ENCODE results near the gene CHP2. TPM values are rescaled to one million over a fixed set of nuclear protein-coding genes. Genes with fewer than 3 reads are reported as not detected.
"Not testable (repeated sequence)": the region's sequence is repeated elsewhere in the genome, so short reads cannot be mapped to it uniquely, and the experiment has no call there.

The CHP2 gene
- total RNA-seq, 1 donor from 2014 or later = not detected

GRCh38 chr16:23724785-23725131, 30.1 kb upstream of the CHP2 start:
- Mint-ChIP-seq H3K27ac (no peak overlapping the region), H3K27me3 (ENCODE audit: low read depth) (peaks cover 3% of the 10 kb centered on the region), H3K9me3 (peaks cover 10% of the 10 kb centered on the region), H3K4me3 (no peak overlapping the region), H3K36me3 (no peaks in the 10 kb centered on the region), H3K4me1 (no peaks in the 10 kb centered on the region)
- no peak for DNase-seq (ENCODE audit: low spot score in 2 of 2, unreplicated experiment in 2 of 2)
- TF ChIP-seq, protein P1, sequence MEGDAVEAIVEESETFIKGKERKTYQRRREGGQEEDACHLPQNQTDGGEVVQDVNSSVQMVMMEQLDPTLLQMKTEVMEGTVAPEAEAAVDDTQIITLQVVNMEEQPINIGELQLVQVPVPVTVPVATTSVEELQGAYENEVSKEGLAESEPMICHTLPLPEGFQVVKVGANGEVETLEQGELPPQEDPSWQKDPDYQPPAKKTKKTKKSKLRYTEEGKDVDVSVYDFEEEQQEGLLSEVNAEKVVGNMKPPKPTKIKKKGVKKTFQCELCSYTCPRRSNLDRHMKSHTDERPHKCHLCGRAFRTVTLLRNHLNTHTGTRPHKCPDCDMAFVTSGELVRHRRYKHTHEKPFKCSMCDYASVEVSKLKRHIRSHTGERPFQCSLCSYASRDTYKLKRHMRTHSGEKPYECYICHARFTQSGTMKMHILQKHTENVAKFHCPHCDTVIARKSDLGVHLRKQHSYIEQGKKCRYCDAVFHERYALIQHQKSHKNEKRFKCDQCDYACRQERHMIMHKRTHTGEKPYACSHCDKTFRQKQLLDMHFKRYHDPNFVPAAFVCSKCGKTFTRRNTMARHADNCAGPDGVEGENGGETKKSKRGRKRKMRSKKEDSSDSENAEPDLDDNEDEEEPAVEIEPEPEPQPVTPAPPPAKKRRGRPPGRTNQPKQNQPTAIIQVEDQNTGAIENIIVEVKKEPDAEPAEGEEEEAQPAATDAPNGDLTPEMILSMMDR (IDR thresholded peaks at IDR 0.05; ENCODE audit: unreplicated experiment) = no peak

DNA sequence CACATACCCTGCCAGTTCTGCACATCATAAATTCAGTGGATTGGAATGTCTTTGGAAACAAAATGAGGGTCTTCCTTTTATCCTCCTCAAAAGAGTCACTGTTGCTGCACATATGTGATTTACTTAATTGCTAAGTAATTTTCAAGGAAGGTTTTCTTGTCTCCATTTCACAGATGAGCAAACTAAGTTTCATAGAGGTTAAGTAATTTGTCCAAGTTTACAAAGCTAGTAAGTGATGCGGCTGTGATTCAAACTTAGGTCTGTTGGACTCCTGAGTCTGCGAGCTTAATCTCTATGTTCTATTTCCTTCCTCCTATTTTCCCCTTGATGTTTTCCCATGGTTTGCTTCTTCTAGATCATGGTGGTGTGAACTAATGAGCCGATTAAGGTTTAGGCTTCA, 28.1 kb upstream of the CHP2 start:
- Mint-ChIP-seq H3K9me3 (peaks cover 7% of the 10 kb centered on the region), H3K27me3 (ENCODE audit: low read depth) (no peaks in the 10 kb centered on the region), H3K4me3 (no peak overlapping the region), H3K36me3 (no peaks in the 10 kb centered on the region), H3K27ac (no peak overlapping the region), H3K4me1 (no peaks in the 10 kb centered on the region)
- TF ChIP-seq, protein P1 (IDR thresholded peaks at IDR 0.05; ENCODE audit: unreplicated experiment) = no peak
- DNase-seq (ENCODE audit: low spot score in 2 of 2, unreplicated experiment in 2 of 2) = no peak

- TF ChIP-seq, protein P1 (IDR thresholded peaks at IDR 0.05; ENCODE audit: unreplicated experiment) = no peak
- no peaks in the 10 kb centered on the region for H3K4me1 Mint-ChIP-seq
- H3K4me3 Mint-ChIP-seq = no peak overlapping the region
- DNase-seq (ENCODE audit: low spot score in 2 of 2, unreplicated experiment in 2 of 2) = no peak
- H3K9me3 Mint-ChIP-seq = peaks cover 2% of the 10 kb centered on the region
- H3K36me3 Mint-ChIP-seq = no peaks in the 10 kb centered on the region
- no peaks in the 10 kb centered on the region for H3K27me3 Mint-ChIP-seq (ENCODE audit: low read depth)
- no peak overlapping the region for H3K27ac Mint-ChIP-seq
Observed at GRCh38 chr16:23728112-23728477, 26.7 kb upstream of the CHP2 start.

GRCh38 chr16:23729503-23730424, 25.1 kb upstream of the CHP2 start:
- no peak for DNase-seq (ENCODE audit: low spot score in 2 of 2, unreplicated experiment in 2 of 2)
- Mint-ChIP-seq H3K4me1 (no peaks in the 10 kb centered on the region), H3K27ac (no peak overlapping the region), H3K4me3 (no peak overlapping the region), H3K27me3 (ENCODE audit: low read depth) (no peaks in the 10 kb centered on the region), H3K9me3 (no peaks in the 10 kb centered on the region), H3K36me3 (no peaks in the 10 kb centered on the region)
- TF ChIP-seq, protein P1 (IDR thresholded peaks at IDR 0.05; ENCODE audit: unreplicated experiment) = no peak

DNA sequence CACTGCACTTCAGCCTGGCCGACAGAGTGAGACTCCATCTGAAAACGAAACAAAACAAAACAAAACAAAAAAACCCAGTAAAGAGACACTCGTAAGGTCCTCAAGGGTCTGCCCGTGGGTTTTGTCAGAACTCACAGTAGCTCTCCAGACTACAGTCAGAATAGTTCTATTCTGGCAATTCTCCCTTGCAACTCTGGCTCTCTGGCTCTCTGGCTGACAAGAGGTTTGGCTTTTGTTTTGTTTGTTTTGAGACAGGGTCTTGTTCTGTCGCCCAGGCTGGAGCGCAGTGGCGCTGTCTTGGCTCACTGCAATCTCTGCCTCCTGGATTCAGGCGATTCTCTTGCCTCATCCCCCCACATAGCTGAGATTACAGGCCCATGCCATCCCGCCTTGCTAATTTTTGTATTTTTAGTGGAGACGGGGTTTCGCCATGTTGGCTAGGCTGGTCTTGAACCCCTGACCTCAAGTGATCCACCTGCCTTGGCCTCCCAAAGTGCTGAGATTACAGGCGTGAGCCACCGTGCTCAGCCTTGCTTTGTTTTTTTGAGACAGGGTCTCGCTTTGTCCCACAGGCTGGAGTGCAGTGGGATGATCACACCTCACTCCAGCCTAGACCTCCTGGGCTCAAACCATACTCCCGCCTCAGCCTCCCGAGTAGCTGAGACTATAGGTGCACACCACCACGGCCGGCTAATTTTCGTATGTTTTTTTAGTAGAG, 20.5 kb upstream of the CHP2 start:
- TF ChIP-seq, protein P1 (IDR thresholded peaks at IDR 0.05; ENCODE audit: unreplicated experiment) = no peak
- no peaks in the 10 kb centered on the region for H3K9me3 Mint-ChIP-seq
- no peak for DNase-seq (ENCODE audit: low spot score in 2 of 2, unreplicated experiment in 2 of 2)
- no peaks in the 10 kb centered on the region for H3K4me1 Mint-ChIP-seq
- H3K36me3 Mint-ChIP-seq = no peaks in the 10 kb centered on the region
- H3K27me3 Mint-ChIP-seq (ENCODE audit: low read depth) = peaks cover 22% of the 10 kb centered on the region
- no peak overlapping the region for H3K27ac Mint-ChIP-seq
- H3K4me3 Mint-ChIP-seq = no peak overlapping the region

DNA sequence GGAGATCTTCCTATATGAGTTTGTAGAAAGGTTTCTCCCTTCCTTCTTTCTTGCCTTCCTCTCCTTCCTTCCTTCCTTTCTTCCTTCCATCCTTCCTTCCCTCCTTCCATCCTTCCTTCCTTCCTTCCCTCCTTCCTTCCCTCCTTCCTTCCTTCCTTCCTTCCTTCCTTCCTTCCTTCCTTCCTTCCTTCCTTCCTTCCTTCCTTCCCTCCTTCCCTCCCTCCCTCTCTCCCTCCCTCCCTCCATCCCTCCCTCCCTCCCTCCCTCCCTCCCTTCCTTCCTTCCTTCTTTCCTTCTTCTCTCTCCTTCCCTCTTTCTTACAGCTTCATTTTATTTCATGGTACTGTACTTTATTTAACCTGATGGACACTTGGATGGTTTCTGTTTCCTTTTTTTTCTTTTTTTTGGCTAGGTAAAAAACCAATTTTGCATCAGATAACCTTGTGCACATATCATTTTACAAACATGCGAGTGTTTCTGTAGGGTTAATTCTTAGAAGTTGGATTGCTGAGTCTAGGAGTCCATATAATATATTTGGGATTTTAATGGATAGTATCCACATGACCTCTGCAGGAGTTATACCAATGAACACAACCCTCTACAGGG, 17.3 kb upstream of the CHP2 start:
- peaks cover 28% of the 10 kb centered on the region for H3K27me3 Mint-ChIP-seq (ENCODE audit: low read depth)
- not testable (repeated sequence) for DNase-seq (ENCODE audit: low spot score in 2 of 2, unreplicated experiment in 2 of 2); H3K36me3 Mint-ChIP-seq; H3K4me1 Mint-ChIP-seq; H3K9me3 Mint-ChIP-seq; H3K27ac Mint-ChIP-seq; H3K4me3 Mint-ChIP-seq

All from mesothelial cell of epicardium (in vitro differentiated cells).